H9 (cell line): ENCODE data around the gene OVOL1. TPM values are rescaled to one million over a fixed set of nuclear protein-coding genes. Genes with fewer than 3 reads are reported as not detected.

Experiments
- DNase-seq: peaks from one replicate; pipeline ENCODE4 v3.0.0-alpha.2; 2017
- H2AFZ ChIP-seq: one replicate; pipeline ENCODE4 v1.6.1; 2013; ENCODE audit warnings: mild to moderate bottlenecking, low read length, control low read depth, moderate library complexity
- H2AK5ac ChIP-seq: 2 replicates; pipeline ENCODE4 v1.6.1; 2013; ENCODE audit warnings: low read length, control low read depth, mixed read lengths; ENCODE audit not compliant: insufficient read length
- H2BK120ac ChIP-seq: one replicate; pipeline ENCODE4 v1.6.1; 2013; ENCODE audit warnings: low read depth, mild to moderate bottlenecking, low read length, control low read depth, inconsistent platforms; ENCODE audit not compliant: poor library complexity, severe bottlenecking
- H2BK12ac ChIP-seq: 2 replicates; pipeline ENCODE4 v1.6.1; 2013; ENCODE audit warnings: low read length, control low read depth, mixed read lengths, low read depth; ENCODE audit not compliant: insufficient read length
- H2BK15ac ChIP-seq: 2 replicates; pipeline ENCODE4 v1.6.1; 2013; ENCODE audit warnings: low read depth, low read length, control low read depth
- H2BK20ac ChIP-seq: one replicate; pipeline ENCODE4 v1.6.1; 2013; ENCODE audit warnings: low read depth, mild to moderate bottlenecking, low read length, control low read depth, inconsistent platforms; ENCODE audit not compliant: poor library complexity, severe bottlenecking
- H2BK5ac ChIP-seq: 2 replicates; pipeline ENCODE4 v1.6.1; 2013; ENCODE audit warnings: low read length, control low read depth, mixed read lengths; ENCODE audit not compliant: insufficient read length
- H3K14ac ChIP-seq: 2 replicates; pipeline ENCODE4 v1.6.1; 2013; ENCODE audit warnings: low read length, control low read depth; ENCODE audit not compliant: insufficient read depth
- H3K18ac ChIP-seq: 2 replicates; pipeline ENCODE4 v1.6.1; 2013; ENCODE audit warnings: low read depth, mild to moderate bottlenecking, mixed read lengths, low read length, control low read depth; ENCODE audit not compliant: insufficient read length
- H3K23ac ChIP-seq: 2 replicates; pipeline ENCODE4 v1.6.1; 2013; ENCODE audit warnings: low read length, control low read depth, mixed read lengths, low read depth; ENCODE audit not compliant: insufficient read length
- H3K23me2 ChIP-seq: 2 replicates; pipeline ENCODE4 v1.6.1; 2013; ENCODE audit warnings: low read depth, mild to moderate bottlenecking, mixed read lengths, low read length, control low read depth; ENCODE audit not compliant: insufficient read length, poor library complexity, severe bottlenecking
- H3K27ac ChIP-seq: 2 replicates; pipeline ENCODE4 v1.5.1; 2013; ENCODE audit warnings: low read length, control low read depth, mixed read lengths, low read depth; ENCODE audit not compliant: insufficient read length
- H3K27me3 ChIP-seq: 2 replicates; pipeline ENCODE4 v1.6.1; 2013; ENCODE audit warnings: low read length, control low read depth, inconsistent platforms; ENCODE audit not compliant: insufficient read depth
- H3K4ac ChIP-seq: 2 replicates; pipeline ENCODE4 v1.6.1; 2013; ENCODE audit warnings: low read depth, mild to moderate bottlenecking, control low read depth, inconsistent platforms, low read length, moderate library complexity
- H3K4me1 ChIP-seq: 2 replicates; pipeline ENCODE4 v1.6.1; 2013; ENCODE audit warnings: low read length, control low read depth, inconsistent platforms; ENCODE audit not compliant: insufficient read depth
- H3K4me2 ChIP-seq: 2 replicates; pipeline ENCODE4 v1.6.1; 2013; ENCODE audit warnings: low read length, control low read depth, mixed read lengths; ENCODE audit not compliant: insufficient read length, insufficient read depth
- H3K56ac ChIP-seq: 2 replicates; pipeline ENCODE4 v1.6.1; 2013; ENCODE audit warnings: low read depth, mild to moderate bottlenecking, mixed read lengths, low read length, control low read depth; ENCODE audit not compliant: insufficient read length
- H3K79me1 ChIP-seq: 2 replicates; pipeline ENCODE4 v1.6.1; 2013; ENCODE audit warnings: low read depth, mild to moderate bottlenecking, moderate library complexity, low read length, control low read depth, inconsistent platforms; ENCODE audit not compliant: insufficient read depth, poor library complexity, severe bottlenecking
- H3K79me2 ChIP-seq: 2 replicates; pipeline ENCODE4 v1.6.1; 2013; ENCODE audit warnings: low read length, control low read depth, inconsistent platforms; ENCODE audit not compliant: insufficient read depth
- H3K9ac ChIP-seq: 2 replicates; pipeline ENCODE4 v1.6.1; 2013; ENCODE audit warnings: low read length, control low read depth, mixed read lengths; ENCODE audit not compliant: insufficient read length; ENCODE audit errors: extremely low read depth
- H3K9me3 ChIP-seq: one replicate; pipeline ENCODE4 v1.6.1; 2013; ENCODE audit warnings: low read depth, low read length, inconsistent platforms; ENCODE audit not compliant: control insufficient read depth
- H3T11ph ChIP-seq: one replicate; pipeline ENCODE4 v1.6.1; 2013; ENCODE audit warnings: mild to moderate bottlenecking, low read length, control low read depth, inconsistent platforms
- H4K20me1 ChIP-seq: one replicate; pipeline ENCODE4 v1.6.1; 2013; ENCODE audit not compliant: control insufficient read depth, insufficient read length, insufficient read depth
- H4K5ac ChIP-seq: 2 replicates; pipeline ENCODE4 v1.6.1; 2013; ENCODE audit warnings: low read depth, mild to moderate bottlenecking, mixed read lengths, low read length, control low read depth; ENCODE audit not compliant: insufficient read length
- H4K8ac ChIP-seq: replicated peaks from 2 replicates; pipeline ENCODE4 v1.6.1; 2013; ENCODE audit warnings: low read length, control low read depth, mixed read lengths, low read depth; ENCODE audit not compliant: insufficient read length
- H4K91ac ChIP-seq: 2 replicates; pipeline ENCODE4 v1.6.1; 2013; ENCODE audit warnings: low read depth, mild to moderate bottlenecking, moderate library complexity, mixed read lengths, low read length, control low read depth; ENCODE audit not compliant: insufficient read length
- H3K27ac Mint-ChIP-seq, 3 experiments: 2 replicates in 2 of 3; 3 replicates in 1 of 3; pipeline ENCODE4 v1.8.0; 2020 to 2021; ENCODE audit warnings: mixed read lengths in 3 of 3, mild to moderate bottlenecking in 1 of 3, moderate library complexity in 1 of 3
- H3K27me3 Mint-ChIP-seq: 2 replicates; pipeline ENCODE4 v1.8.0; 2021; ENCODE audit warnings: low read depth, mild to moderate bottlenecking, moderate library complexity, mixed read lengths
- H3K36me3 Mint-ChIP-seq, 3 experiments: 2 replicates in 2 of 3; 3 replicates in 1 of 3; pipeline ENCODE4 v1.8.0; 2020 to 2021; ENCODE audit warnings: low read depth in 3 of 3, mixed read lengths in 3 of 3; ENCODE audit not compliant: insufficient read depth in 1 of 3
- H3K4me1 Mint-ChIP-seq, 2 experiments: 2 replicates each; pipeline ENCODE4 v1.8.0; 2020; ENCODE audit warnings: mixed read lengths in 2 of 2
- H3K4me3 Mint-ChIP-seq, 2 experiments: 2 replicates in 1 of 2; 3 replicates in 1 of 2; pipeline ENCODE4 v1.8.0; 2020 to 2021; ENCODE audit warnings: mild to moderate bottlenecking in 2 of 2, mixed read lengths in 2 of 2, moderate library complexity in 1 of 2
- H3K9me3 Mint-ChIP-seq, 2 experiments: 2 replicates in 1 of 2; 3 replicates in 1 of 2; pipeline ENCODE4 v1.8.0; 2020; ENCODE audit warnings: mild to moderate bottlenecking in 2 of 2, mixed read lengths in 2 of 2, moderate library complexity in 1 of 2
- CTCF ChIP-seq: fragments of 200-600 bp; sonication (generic); conservative IDR thresholded peaks from 3 replicates; pipeline ENCODE4 v1.8.0; 2021; ENCODE audit warnings: antibody characterized with exemption, mild to moderate bottlenecking
- WGBS: extraction: QIAGEN DNeasy Blood & Tissue Kit; methylation state at CpG from one replicate; pipeline ENCODE4 v1.1.7; 2013; ENCODE audit warnings: missing lambda C conversion rate, low lambda C conversion rate, mixed read lengths; ENCODE audit not compliant: insufficient read length; ENCODE audit errors: extremely low coverage; 5-methylcytosine and 5-hydroxymethylcytosine counted together
- total RNA-seq: library from RNA; stranded (reverse); gene quantifications from 2 replicates; pipeline ENCODE4 v1.2.1, GENCODE V29; 2021

Gene OVOL1
- total RNA-seq, 1 experiment from 2014 or later: 5.1 TPM

GRCh38 chr11:65817312-65817834 is 30.5 kb downstream of the OVOL1 start:
- H3K23ac ChIP-seq: no peak overlapping the region
- no peak overlapping the region for H4K8ac ChIP-seq
- no peaks in the 10 kb centered on the region for H3K4me1 ChIP-seq
- Mint-ChIP-seq H3K27me3 (peaks cover 29% of the 10 kb centered on the region), H3K27ac (no peak overlapping the region), H3K4me1 (peaks cover 0 to 8% of the 10 kb centered on the region in 2 experiments; a peak in 1 of 4 replicates), H3K36me3 (no peaks in the 10 kb centered on the region; a peak in 1 of 7 replicates), H3K9me3 (no peaks in the 10 kb centered on the region), H3K4me3 (peak overlapping the region; percentile 55 to 84)
- no peaks in the 10 kb centered on the region for H3K79me1 ChIP-seq
- H3K4me2 ChIP-seq: peak overlapping the region; percentile 55
- WGBS: no CpG with 5 or more reads among the region's 5 CpGs
- H3K9me3 ChIP-seq: no peaks in the 10 kb centered on the region
- no peaks in the 10 kb centered on the region for H4K20me1 ChIP-seq
- H3K79me2 ChIP-seq: no peaks in the 10 kb centered on the region
- H3K18ac ChIP-seq: no peak overlapping the region
- H3K27me3 ChIP-seq: no peaks in the 10 kb centered on the region
- no peak overlapping the region for H2BK20ac ChIP-seq
- H3K9ac ChIP-seq: no peak overlapping the region
- no peak overlapping the region for H3K14ac ChIP-seq
- H2BK12ac ChIP-seq: no peak overlapping the region
- no peak overlapping the region for H4K5ac ChIP-seq
- no peak overlapping the region for H3K56ac ChIP-seq
- no peak overlapping the region for H4K91ac ChIP-seq
- no peak overlapping the region for H2AFZ ChIP-seq
- TF ChIP-seq CTCF: no peak
- DNase-seq: no peak
- no peak overlapping the region for H2AK5ac ChIP-seq
- H3K23me2 ChIP-seq: peaks cover 3% of the 10 kb centered on the region
- H2BK15ac ChIP-seq: no peak overlapping the region
- no peak overlapping the region for H3K4ac ChIP-seq
- H2BK5ac ChIP-seq: no peak overlapping the region
- H2BK120ac ChIP-seq: no peak overlapping the region
- no peak overlapping the region for H3K27ac ChIP-seq
- H3T11ph ChIP-seq: no peak overlapping the region
